Caki2 (cell line): ENCODE measurements around the gene BPTF. TPM values are rescaled to one million over a fixed set of nuclear protein-coding genes. Genes with fewer than 3 reads are reported as not detected.
"Not testable (repeated sequence)": the region's sequence is repeated elsewhere in the genome, so short reads cannot be mapped to it uniquely, and the experiment has no call there.

Experiments used
- DNase-seq: peaks from one replicate; pipeline ENCODE4 v3.0.0-alpha.2; 2015; ENCODE audit warnings: low read depth
- in situ Hi-C: cut with HindIII; loops from 2 replicates; pipeline ENCODE4 v1.10.0; 2016; ENCODE audit warnings: low sequenced_read_pairs, low pct_unique_long_range_greater_than_20kb, mixed read lengths
- total RNA-seq: library from RNA; depleted of rRNA; stranded (reverse); fragments of >200 nt; shearing (Covaris generic); gene quantifications from 2 replicates; pipeline ENCODE4 v1.2.3, GENCODE V29; 2014; ENCODE audit warnings: low replicate concordance

BPTF gene
- total RNA-seq, 1 experiment from 2014 or later, result 29.8 TPM

- in situ Hi-C loops, result no loop called here
- DNase-seq, result no peak
Measured at GRCh38 chr17:67992548-67993152, 167.3 kb downstream of the BPTF start.

- in situ Hi-C loops, result no loop called here
- peak; percentile 70 for DNase-seq
Measured at GRCh38 chr17:67993153-67993997, 168.1 kb downstream of the BPTF start.

GRCh38 chr17:67993998-67994361 is 168.7 kb downstream of the BPTF start:
- in situ Hi-C loops, result no loop called here
- no peak for DNase-seq

DNA sequence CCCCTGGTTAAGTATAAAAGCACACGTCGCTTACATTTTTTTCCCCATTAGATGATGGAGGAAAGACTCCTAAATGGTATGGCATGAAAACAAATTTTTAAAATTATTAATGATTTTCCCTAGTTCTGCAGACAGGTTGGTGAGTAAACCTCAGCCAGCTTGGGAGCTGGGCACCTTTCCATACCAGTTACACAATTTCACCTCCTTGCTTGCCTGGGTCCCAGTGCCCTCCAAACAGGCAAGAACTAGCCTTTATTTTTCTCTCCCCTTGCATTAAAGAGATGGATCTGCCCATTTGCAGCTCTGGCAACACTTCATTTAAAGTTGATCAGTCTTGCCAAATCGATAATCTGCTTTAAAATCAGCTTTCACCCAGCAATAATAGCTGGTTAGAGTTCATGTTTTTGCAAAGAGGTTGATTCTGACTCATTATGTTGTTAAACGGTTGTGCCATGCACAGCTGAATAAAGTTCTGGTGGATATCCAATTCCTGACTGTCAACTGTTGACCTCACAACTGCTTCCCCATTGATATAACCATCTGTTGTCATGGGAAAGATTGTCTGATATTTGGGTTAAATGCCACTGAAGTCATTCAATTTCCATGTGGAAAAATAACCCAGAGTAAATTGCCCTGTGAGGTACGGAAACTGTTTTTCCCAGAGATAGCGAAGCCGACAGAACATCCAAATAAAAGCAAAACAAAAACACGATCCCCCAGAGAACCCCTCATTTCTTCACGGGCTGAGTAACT is 169.7 kb downstream of the BPTF start:
- peak; percentile 48 for DNase-seq

DNA sequence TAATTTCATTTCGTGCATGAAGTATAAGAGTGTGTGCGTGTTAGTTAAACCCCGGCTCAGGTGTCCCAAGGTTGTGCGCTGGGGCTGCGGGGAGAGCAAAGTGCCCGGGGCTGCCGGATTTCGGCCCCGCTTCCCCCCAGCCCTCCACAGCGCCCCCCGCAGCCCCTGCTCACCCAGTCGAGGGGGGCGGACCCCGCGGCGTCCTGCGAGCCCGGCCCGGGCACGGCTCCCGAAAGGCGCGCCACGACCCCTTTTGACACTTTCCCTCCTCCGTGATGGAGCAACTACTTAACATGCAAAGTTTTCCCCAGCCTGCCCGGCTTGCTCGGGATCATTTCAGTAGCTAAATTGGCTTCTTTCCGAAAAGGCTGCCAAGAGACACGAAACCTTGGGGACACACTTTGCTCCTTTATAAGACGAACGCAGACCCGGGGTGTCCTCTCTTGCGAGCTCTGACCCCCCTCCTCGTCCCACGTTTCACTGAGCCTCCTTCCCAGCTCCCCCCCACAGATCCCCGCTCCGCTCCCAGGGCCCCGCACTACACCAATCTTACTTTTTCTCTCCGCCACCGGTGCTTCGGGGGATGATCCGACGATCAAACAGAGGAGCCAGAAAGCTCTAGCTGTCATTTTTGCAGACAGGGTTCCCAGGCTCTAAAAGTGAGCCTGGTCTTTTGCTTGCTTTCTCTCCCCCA is 170.4 kb downstream of the BPTF start:
- no peak for DNase-seq
- in situ Hi-C loops, result no loop called here

More for the DNA sequence above, 169.7 kb downstream of the BPTF start:
- in situ Hi-C loops, result no loop called here

DNA sequence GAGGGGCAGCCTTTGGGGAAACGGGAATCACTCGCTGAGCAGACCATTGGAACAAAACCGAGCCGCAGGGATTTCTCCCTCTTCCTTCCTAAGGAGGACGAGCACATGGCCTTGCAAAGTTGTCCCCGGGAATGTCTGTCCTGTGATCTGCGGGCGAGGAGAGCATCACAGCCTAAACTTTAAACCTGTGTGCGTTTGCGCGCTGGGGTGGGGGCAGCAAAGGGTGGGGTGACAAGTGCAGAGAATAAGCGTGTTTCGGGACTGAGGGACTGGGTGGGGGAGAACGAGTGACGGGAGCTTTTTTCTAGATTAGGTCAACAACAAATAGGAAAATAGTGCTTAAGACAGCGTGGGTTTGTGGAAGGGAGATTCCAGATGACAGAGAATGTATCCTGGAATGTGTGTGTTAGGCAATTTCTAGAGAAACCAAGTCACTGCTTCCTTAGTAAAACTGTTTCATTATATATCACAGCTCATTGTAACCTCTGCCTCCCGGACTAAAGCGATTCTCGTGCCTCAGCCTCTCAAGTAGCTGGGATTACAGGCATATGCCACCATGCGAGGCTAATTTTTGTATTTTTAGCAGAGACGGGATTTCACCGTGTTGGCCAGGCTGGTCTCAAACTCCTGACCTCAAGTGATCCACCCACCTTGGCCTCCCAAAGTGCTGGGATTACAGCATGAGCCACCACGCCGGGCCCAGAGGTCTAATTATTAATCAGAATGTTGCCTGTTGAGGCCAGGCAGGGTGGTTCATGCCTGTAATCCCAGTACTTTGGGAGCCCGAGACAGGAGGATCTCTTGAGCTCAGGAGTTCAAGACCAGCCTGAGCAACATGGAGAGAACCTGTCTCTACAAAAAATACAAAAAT is 171.2 kb downstream of the BPTF start, which contains the start of gene C17orf58:
Gene C17orf58 (minus strand): TSS at position 169 of the 871 bp plus-strand sequence. CDS start 271 bp downstream, outside the sequence.
- DNase-seq, in situ Hi-C loops: not testable (repeated sequence)

DNA sequence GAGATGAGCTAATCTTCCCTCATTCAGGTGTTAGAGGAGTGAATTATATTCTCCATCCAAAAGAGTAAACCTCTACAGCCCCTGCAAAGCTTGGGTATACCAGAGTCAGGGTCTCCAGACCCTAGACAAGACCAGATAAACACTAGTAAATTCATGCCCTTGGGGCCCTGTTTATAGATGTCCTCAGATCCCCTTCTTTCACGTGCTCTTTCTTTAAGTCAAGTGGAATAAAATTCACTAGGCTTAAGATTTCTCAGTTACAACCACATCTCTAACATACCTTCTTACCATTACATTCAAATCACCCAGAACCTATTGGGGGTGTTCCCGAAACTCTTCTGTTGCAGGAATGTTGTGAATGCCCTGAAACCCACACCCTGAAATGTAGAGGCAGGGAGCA is 173.2 kb downstream of the BPTF start:
- DNase-seq, result no peak

GRCh38 chr17:67999291-67999911 is 174.1 kb downstream of the BPTF start:
- in situ Hi-C loops, result no loop called here
- DNase-seq, result no peak

More for the DNA sequence above, 173.2 kb downstream of the BPTF start:
- in situ Hi-C loops, result no loop called here

- DNase-seq, result no peak
- in situ Hi-C loops, result no loop called here
Measured at GRCh38 chr17:68004201-68004600, 178.9 kb downstream of the BPTF start.

GRCh38 chr17:68006797-68007196 is 181.5 kb downstream of the BPTF start:
- DNase-seq, result no peak
- in situ Hi-C loops, result no loop called here

- in situ Hi-C loops, result no loop called here
Measured at GRCh38 chr17:68011199-68011665, 185.9 kb downstream of the BPTF start.

GRCh38 chr17:68013385-68013784 is 188.1 kb downstream of the BPTF start:
- in situ Hi-C loops, result no loop called here
- no peak for DNase-seq

More at GRCh38 chr17:68011199-68011665, 185.9 kb downstream of the BPTF start:
- DNase-seq, result no peak

- DNase-seq, result no peak
- in situ Hi-C loops, result no loop called here
Measured at GRCh38 chr17:68015081-68015723, 189.9 kb downstream of the BPTF start.

DNA sequence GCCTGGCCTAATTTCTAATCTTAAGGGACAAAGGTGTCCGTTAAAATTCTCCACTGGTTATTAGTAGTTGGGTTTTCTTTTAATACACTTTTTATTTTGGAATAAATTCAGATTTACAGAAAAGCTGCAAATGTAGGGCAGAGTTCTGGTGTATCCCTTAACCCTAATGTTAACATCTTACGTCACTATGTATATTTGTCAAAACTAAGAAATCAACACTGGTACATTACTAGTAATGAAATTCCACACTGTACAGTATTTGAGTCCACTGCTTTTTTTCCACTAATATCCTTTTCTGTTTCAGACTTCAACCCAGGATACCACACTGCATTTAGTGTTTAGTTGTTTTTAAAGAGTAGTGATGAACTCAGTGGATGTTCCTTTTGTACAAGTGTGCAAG is 191.5 kb downstream of the BPTF start:
- no peak for DNase-seq
- in situ Hi-C loops, result no loop called here

DNA sequence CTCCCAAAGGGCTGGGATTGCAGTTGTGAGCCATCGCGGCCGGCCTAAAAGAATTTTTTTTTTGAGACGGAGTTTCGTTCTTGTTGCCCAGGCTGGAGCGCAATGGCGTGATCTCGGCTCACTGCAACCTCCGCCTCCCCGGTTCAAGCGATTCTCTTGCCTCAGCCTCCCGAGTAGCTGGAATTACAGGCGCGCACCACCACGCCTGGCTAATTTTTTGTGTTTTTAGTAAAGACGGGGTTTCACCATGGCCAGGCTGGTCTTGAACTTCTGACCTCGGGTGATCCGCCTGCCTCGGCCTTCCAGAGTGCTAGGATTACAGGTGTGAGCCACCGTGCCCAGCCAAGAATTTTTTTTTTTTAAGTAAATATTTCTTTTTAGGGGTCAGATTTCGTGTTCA is 193.2 kb downstream of the BPTF start:
- DNase-seq, in situ Hi-C loops: not testable (repeated sequence)

- in situ Hi-C loops, result no loop called here
- no peak for DNase-seq
Measured at GRCh38 chr17:68019336-68019674, 194.0 kb downstream of the BPTF start.
